HG02981 (cell line): Measurements from ENCODE around the gene MARS1.

Source experiments
- ATAC-seq: cut with Tn5 transposase; IDR thresholded peaks from one replicate; pipeline ENCODE4 v1.9.1; 2021; ENCODE audit warnings: mild to moderate bottlenecking, moderate library complexity; ENCODE audit not compliant: unreplicated experiment

MARS1 gene

GRCh38 chr12:57470970-57471656 lies 16.8 kb upstream of the MARS1 start:
- ATAC-seq: no peak

- no peak for ATAC-seq
Measured at GRCh38 chr12:57471661-57472060, 16.2 kb upstream of the MARS1 start.

DNA sequence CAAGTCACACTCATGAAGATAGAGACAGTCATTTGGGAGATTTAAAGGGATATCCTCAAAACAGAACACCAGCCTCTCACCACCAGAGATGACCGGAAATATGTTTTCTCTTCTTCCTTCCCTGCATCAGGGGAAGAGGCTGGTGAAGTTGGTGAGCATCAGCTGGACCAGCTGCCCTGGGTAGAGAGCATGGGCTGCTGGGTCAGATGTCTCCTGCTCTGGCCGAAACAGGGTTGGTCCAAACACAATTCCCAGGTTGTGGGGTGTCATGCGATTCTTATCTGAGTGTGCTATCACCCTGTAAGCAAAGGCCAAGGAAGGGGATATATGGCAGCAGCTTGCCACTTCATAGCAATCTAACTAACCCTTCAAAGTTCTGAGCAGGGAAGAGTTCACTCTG lies 15.5 kb upstream of the MARS1 start:
- no peak for ATAC-seq

GRCh38 chr12:57473392-57473791 lies 14.5 kb upstream of the MARS1 start:
- ATAC-seq: no peak

- ATAC-seq: no peak
Measured at GRCh38 chr12:57473886-57474285, 14.0 kb upstream of the MARS1 start.

DNA sequence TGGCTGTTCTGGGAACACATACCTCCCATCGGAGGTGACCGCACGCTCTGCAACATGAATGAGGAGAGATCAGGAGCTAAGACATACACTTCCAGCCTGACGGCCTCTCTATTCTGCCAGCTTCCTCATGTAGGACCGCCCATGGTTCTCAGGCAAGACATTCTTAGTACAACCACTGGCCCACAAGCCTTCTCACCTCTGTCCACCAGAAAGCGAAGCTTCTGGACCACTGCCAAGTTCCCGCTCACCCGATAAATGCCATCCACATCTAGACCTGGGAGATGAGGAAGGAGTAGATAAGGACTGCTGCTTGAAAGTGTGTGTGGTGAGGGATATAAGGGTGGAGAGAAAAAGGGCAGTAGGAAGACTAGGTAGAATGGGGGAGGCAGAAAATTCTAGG lies 13.4 kb upstream of the MARS1 start:
- ATAC-seq: no peak

- no peak for ATAC-seq
Measured at GRCh38 chr12:57474862-57475261, 13.0 kb upstream of the MARS1 start.

GRCh38 chr12:57475271-57476161 lies 12.4 kb upstream of the MARS1 start:
- ATAC-seq: no peak

DNA sequence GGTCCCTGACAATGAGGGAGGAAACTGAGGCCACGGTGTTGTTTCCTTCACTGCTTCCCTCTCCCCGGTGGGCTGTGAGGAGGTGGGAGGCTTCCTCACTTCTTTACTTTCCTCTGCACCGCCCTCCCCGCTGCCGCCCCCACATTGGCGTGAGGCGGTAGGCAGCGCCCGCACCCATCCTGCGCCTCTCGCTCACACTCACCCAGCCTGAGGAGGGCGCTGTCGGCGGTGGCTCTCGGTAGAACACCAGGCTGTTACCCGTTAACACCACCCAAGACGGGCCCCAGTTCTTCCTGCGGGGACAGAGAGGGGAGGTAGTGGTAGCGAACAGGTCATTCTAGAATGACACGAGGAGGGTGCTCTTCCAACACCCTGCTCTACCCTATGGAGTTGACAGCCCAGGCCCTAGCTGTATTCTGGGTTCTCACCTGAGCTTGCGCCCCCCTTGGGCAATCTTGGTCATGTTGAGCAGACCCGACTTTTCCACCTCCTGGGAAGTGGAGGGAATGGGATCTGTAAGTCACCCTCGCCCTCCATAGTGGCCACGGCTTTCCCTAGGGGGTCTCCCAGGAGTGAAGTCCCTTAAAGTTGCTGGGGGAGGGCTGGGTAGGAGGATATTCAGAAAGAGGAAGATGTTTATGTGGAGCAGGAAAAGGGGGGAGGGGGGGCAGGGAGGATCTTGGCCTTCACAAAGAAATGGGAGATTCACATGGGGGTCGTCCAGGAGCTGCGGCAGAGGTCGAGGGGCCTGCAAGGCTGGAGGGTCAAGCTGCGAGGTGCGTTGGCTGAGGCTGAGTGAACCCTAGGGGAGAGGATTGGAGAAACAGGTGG lies 11.5 kb upstream of the MARS1 start:
- no peak for ATAC-seq

- no peak for ATAC-seq
Measured at GRCh38 chr12:57476993-57477709, 10.7 kb upstream of the MARS1 start.

DNA sequence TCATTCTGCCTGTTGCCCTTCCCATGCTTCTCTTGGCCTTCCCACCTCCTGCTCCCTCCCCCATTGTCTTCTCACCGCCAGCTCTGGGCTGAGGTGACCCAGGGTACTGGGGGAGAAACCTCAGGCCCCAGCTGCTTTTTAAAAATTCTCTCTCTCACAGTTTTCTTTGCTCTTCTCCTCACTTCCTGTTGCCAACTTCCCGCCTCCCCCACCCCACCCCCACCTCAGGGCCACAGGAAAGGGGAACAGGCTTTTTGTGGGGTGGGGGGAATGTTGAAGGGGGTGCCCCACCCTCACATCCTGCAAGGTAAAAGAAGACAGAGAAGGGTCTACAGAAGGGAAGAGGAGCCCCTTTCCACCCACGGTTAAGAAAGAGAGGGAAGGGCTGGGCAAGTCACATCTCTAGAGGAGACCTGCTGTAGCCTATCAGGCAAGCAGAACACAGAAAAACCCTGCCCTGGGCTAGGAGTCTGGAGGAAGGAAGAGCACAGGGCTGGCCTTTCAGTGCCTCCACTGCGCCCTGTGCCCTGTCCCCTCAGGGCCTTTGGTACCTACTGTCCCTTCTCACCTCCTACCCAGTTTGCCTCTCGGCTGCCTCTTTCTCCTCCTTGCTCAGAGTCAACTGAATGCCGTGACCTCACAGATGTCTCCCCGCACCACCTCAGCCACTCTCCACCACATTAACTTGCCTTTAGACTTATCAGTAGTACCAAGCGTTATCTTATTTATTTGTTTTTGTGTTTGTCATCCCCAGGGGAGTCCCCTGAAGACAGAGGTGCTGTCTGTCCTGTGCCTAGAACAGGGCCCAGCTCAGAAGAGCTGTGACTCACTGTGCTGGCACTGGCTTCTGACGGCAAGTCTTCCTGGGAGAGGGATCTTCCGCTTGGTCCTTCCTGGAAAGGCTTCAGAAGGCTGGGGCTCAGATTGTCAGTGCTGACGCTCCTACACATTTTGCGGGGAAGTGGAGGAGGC lies 9.9 kb upstream of the MARS1 start:
- peak; percentile 33 for ATAC-seq

- no peak for ATAC-seq
Measured at GRCh38 chr12:57479043-57479375, 8.9 kb upstream of the MARS1 start.

- ATAC-seq: peak; percentile 42
Measured at GRCh38 chr12:57479376-57480115, 8.3 kb upstream of the MARS1 start, which contains the start of gene ARHGAP9. Gene ARHGAP9, minus strand, starts transcription at chr12:57479866. Its CDS starts 460 bp downstream, at chr12:57479406.

GRCh38 chr12:57481671-57482070 lies 6.2 kb upstream of the MARS1 start:
- ATAC-seq: no peak

- ATAC-seq: no peak
Measured at GRCh38 chr12:57483466-57483865, 4.4 kb upstream of the MARS1 start.

- no peak for ATAC-seq
Measured at GRCh38 chr12:57485695-57486094, 2.2 kb upstream of the MARS1 start.

- ATAC-seq: no peak
Measured at GRCh38 chr12:57487055-57487596, 742 bp upstream of the MARS1 start.

GRCh38 chr12:57488402-57489156 lies 711 bp downstream of the MARS1 start:
- ATAC-seq: no peak
